GM15510 (cell line): ENCODE measurements around the gene CREB3L2.

Experiments used
- POLR2A ChIP-seq: IDR thresholded peaks from 3 replicates; pipeline ENCODE4 v1.6.1; 2011; ENCODE audit warnings: borderline replicate concordance; ENCODE audit not compliant: insufficient read length; ENCODE audit errors: extremely low read depth

CREB3L2 gene

DNA sequence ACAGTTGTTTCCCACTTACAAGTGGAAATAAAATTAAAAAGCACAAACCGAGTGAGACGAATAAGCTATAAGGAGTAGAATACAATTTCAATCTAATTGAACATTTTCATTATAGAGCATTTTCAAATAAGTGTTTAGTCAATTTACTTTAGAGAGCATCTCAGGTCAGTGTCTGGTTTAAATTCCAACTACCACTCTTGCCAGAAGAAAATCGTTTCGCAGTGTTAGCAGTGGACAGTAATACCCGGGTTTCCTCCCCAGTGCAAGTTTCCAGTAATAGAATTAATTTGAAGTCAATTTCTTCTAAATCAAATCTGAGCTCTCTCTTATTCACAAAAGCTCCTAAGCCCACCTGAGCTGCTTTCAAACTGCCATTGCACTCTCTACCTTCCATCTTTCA lies 45.7 kb downstream of the CREB3L2 start:
- TF ChIP-seq POLR2A = no peak

GRCh38 chr7:137954614-137955013 lies 47.3 kb downstream of the CREB3L2 start:
- TF ChIP-seq POLR2A = no peak

- TF ChIP-seq POLR2A = no peak
Observed at GRCh38 chr7:137953665-137954470, 48.0 kb downstream of the CREB3L2 start.

DNA sequence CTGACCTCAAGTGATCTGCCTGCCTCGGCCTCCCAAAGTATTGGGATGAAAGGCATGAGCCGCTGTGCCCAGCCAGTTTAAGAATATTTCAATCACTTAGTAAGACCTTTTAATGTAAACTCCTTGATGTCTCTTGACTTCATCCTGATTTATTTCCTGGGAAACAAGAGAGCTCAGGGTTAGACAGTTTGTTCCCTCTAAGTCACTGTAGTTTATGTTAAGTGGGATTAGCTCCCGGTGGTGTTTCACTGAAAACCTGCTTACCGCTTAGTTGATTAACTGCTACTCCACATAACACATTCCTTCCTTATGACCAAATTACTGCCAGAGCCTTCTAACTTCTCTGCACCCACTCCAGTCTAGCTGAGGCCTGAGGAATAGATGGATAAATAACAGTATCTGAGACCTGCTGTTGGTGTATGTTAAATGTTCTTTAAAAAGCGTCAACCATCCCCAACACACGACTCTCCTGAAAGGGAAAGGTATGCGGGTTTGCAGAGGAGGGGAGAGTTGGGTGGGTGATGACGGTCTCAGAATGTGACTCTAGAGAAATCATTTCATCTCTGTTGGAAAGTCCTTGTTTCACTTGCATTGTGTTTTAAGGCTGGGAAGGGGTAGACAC lies 48.7 kb downstream of the CREB3L2 start:
- no peak for TF ChIP-seq POLR2A

GRCh38 chr7:137952426-137952805 lies 49.5 kb downstream of the CREB3L2 start:
- TF ChIP-seq POLR2A = no peak

GRCh38 chr7:137951700-137952425 lies 50.0 kb downstream of the CREB3L2 start:
- TF ChIP-seq POLR2A = no peak

DNA sequence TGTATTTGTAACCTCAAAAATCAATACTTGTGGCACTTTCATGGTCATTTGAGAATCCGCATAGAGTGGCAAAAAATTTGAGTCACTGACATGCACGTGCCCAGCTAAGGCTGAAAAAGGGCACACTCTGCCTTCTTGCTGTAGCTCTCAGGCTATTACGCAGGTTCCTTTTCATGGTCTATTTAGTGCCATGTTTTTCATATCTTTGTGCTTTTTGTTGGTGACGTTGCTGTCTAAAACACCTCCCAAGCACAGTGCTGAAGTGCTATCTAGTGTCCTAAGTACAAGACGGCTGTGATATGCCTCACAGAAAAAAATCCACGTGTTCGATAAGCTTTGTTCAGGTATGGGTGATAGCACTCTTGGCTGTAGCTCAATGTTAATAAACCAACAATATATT lies 50.9 kb downstream of the CREB3L2 start:
- no peak for TF ChIP-seq POLR2A

- TF ChIP-seq POLR2A = no peak
Observed at GRCh38 chr7:137950263-137950621, 51.6 kb downstream of the CREB3L2 start.

DNA sequence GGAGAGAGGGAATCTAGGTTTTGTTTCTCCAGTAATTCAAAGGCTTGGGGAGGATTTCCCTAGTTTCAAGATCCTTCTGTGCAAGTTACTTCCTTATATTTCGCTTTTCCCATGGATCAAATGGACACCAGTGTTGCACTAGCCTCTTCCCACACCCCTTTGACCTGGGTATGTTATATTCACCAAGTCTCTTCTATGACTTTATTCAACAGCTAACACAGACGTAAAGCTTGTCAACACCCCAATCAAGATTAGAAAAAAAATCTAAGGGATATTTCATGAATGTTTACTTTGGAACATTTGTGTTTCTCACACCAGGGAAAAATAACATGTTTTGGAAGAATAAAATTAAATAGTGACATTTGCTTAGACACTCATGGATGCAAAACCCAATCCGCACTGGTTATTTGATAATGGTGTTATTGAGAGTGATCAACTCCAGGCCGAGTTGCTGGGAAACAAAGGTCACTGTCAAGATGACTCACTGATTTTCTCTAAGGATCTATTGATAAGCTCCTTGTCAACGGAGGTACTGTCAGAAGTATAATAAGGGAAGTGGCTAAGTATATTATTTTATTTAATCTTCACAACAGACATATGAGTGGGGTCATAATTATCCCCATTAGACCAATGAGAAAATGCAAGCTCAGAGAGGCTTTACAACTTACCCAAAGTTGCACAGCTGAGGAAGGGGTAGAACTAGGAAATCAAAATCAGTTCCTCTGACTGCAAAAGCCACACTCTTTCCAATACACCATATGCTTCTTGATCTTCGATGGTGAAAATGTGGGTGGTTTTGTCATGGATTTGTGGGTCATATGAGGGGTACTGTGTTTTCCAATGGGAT lies 52.2 kb downstream of the CREB3L2 start:
- TF ChIP-seq POLR2A = no peak

GRCh38 chr7:137948845-137949330 lies 53.0 kb downstream of the CREB3L2 start:
- TF ChIP-seq POLR2A = no peak

DNA sequence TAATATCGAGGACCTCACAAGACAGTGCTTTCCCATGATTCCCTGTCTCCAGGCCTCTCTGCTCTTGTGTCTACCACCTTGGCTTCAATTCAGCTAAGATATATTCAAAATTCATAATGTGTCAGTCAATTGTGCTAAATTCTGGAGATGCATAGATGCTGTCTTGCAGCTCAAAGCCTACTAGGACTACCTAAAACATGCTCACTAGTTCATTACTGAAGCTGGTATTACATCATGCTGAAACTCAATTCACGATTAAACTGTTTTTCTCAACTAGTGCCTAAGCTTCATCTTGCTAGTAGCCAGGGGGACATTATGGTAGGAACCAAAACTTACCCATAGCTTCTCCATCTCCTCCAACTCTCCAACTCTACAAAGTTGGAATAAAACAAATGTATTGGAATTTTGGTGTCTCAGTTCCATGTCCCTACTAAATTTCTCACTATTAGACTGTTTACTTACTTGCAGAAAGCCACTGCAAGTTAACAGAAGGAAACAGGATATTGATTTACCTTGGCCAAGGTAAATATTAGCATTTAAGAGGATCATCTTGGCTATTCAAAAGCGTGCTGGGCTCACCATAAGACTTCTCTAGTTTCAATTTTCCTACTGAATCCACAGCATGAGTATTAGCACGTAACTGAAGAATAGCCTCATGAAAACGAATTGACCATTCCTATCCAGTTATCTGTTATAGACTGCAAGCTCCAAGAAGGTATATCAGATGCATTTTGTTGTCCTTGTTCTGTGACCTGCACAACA lies 53.6 kb downstream of the CREB3L2 start:
- no peak for TF ChIP-seq POLR2A

DNA sequence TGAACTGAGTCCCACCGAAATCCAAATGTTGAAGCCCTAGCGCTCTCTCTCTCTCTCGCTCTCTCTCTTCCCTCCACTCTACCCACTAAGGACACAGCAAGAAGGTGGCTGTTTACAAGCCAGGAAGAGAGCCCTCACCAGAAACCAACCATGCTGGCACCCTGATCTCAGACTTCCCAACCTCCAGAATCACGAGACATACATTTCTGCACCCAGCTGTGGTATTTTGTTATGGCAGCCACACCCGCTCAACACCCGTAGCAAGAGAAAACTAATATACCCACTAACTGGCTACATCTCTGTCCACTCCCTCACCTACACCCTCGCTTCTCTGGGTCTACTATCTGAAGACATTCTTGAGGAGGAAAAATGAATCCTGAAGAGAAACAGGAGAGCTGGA lies 54.8 kb downstream of the CREB3L2 start:
- TF ChIP-seq POLR2A = no peak

- no peak for TF ChIP-seq POLR2A
Observed at GRCh38 chr7:137946011-137946410, 55.9 kb downstream of the CREB3L2 start.

DNA sequence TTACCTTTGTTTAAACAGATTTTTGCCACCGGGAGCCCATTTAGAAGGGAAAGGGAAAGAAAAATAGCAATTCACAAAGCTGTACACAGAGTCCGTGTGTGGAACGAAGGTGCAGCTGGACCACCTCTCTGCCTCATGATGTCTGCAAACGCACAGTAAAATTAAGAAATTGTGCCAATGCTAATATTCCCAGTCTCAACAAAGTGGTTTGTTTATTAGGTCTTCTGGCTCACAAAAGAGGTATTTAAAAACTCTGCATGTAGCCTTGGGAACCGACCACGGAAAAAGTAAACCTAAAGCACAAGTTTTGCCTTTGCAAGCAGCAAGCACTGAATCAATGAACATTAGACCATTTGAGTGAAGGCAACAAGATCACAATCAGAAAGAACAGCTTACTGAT lies 57.7 kb downstream of the CREB3L2 start:
- TF ChIP-seq POLR2A = no peak
